GM21529 (cell line): ENCODE data around the gene GRIK3.

Source experiments
- ATAC-seq: cut with Tn5 transposase; IDR thresholded peaks from one replicate; pipeline ENCODE4 v1.9.1; 2021; ENCODE audit not compliant: unreplicated experiment

Gene GRIK3

DNA sequence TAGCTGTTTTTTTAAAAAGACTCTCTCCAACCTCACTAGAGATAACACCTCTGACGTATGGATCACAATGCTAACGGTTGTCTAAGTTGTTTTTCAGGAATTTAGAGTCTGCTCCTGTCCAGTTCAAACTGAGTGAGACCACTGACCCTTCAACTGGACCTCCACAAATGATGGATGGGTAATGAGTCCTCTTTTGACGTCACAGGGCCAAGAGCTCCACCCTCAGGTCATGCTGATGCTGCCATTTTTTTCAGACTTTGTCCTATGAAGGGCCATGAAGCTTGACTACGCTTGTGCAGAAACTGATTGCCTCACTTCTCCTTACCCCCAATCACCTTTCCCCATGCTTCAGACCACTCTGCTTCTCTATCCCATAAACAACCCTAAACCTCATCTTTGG lies 16.6 kb downstream of the GRIK3 start:
- ATAC-seq = no peak

DNA sequence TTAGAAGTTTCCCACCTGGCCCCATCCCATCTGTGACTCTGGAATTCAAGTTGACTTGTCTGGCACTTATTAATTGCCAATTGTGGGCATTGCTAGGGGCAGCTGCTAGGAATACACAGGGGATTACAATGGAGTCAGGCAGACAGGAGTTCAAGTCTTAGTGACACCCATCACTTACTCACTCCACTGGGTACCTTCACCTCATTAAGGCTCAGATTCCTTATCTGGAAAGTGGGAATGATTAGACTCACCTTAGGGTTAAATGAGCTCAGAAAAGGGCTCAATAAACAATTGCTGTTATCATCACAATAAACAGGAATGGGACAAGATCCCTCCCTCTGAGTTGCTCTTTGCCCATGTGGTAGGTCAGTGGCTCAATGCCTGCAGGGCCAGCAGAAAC lies 18.2 kb downstream of the GRIK3 start:
- no peak for ATAC-seq

DNA sequence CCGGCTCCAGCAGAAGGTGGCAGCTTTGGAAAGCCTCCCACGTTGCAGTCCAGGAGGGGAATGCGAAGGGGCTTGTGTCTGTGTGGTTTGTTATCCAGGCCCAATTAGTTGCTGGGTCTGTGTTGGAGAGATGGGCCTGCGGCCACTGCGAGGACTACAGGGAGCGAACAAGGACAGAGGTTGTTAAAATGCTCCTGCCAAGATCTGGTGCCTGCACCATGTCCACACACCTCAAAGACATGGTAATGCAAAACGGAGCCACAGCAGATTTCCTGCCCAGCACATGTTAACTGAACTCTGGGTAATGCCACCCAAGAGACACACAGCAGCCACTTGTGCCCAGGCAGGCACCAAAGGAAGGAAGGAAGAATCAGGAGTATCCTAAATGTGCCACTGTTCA lies 18.6 kb downstream of the GRIK3 start:
- no peak for ATAC-seq

DNA sequence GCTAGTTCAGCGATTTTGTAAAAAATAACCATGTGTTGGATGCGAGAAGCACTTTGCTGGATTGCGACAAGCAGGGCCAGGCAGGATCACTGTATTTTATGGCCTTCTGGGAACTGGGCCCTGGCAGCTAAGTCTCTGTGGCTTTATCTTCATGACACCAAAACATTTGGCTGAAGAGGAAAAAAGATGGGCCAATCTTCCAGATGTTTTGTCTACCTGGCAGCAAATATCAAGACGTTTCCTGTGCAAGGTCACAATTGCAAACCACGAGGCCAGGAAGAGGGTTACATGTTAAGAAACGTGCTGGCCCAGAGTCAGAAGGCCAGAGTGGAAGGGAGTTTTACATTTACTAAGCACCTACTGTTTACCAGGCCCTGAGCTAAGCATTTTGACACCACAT lies 22.1 kb downstream of the GRIK3 start:
- ATAC-seq = no peak

DNA sequence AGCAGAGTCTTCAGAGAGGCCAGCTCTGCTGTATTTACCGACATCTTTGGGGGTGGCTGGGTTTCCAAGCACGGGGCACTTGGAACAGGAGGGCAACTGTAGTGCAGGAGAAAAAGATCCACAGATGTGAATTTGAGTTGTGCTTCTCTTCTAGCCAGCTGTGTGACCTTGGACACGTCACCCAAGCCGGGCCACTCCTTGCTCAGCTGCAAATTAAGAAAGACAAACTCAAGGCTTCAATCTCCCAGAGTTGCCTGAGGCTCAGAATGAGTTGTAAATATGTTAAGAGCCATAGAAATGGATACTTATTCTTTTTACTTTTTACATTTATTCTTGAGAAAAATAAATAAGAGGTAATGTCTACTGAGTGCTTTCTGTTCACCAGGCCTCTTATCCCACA lies 24.3 kb downstream of the GRIK3 start:
- no peak for ATAC-seq

DNA sequence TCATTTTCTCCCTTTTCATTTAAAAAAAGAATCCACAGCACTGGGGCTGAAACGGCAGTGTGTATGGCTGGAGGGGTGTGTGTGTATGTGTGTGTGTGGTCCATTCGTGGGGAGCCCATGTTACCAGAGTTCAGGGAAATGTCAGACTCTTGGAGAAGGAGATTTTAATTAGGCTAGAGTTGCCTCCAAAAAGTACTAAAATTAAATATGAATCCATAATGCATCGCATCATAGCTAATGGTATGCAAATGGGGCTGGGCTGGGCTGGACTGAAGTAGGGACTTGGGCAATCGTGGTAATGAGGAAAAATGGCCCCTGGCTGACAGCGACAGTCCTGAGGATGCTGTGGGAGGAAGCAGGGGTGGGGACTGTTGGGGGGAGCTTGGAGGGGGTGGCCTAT lies 24.8 kb downstream of the GRIK3 start:
- no peak for ATAC-seq

DNA sequence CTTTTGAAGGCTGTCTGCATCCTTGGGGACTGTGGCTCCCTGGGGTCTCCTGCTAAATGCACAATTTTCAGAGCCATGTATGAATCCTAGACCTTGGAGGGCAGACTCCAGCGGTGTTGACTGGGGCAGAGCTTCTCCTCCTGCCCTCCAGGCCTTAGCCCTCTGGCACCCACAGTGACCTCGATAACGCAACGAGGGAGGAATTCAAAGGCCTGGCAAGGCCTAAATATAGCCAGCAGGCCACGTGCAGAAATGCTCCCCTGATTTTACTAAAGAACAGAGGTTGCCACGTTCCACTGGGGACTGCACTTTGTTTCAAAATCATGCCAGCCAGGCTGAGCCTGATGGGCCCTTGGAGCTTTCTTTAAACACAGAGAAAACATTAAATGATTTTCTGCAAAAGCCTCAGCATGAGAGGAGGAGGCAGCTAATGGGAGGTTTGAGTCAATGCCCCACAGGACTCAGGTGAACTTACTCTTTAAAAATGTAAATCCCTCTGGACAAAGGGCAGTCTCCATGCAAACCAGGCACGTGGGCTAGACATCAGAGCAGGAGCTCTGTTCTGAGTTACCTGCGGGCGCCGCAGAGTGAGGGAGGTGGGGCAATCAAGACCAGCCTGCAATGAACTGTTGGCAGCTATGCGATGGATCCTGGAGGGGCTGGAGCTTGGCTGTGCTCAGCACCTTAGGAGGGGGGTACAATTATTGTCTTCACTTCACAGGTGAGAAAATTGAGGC lies 28.0 kb downstream of the GRIK3 start:
- no peak for ATAC-seq

DNA sequence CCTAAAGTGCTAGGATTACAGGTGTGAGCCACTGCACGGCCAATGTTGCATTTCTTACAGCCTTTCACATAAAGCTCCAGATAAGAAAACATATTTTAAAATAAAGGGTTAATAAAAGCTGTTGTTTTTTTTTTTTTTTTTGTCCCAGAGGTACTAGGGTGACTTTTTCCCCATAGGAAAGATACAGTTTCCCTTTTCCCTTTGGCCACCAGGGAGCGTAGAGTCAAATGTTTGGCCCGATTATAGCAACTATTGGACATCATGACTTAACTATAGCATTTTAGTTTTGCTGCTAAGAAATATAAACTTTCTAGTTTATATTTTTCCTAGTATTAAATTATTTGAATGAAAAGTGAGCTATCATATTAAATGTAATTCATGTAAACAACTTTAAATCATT lies 31.4 kb downstream of the GRIK3 start:
- no peak for ATAC-seq

DNA sequence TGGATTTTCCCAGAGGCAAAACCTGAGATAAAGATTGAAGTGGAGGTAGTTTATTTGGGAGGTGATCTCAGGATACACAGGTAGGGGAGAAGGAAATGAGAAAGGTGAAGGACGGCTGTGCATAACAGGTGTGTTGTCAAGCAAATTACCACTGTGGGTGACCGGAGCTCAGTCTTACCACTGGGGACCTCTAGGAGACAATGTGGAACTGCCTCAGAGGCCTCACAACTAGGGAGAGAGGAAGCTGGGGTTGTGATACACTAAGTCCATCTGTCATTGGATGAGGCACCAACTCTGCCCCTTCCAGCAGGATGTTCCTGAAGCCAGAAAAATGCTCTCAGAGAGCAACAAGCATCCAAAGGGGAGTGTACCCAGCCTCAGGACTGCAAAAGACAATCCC lies 32.6 kb downstream of the GRIK3 start:
- ATAC-seq = no peak

DNA sequence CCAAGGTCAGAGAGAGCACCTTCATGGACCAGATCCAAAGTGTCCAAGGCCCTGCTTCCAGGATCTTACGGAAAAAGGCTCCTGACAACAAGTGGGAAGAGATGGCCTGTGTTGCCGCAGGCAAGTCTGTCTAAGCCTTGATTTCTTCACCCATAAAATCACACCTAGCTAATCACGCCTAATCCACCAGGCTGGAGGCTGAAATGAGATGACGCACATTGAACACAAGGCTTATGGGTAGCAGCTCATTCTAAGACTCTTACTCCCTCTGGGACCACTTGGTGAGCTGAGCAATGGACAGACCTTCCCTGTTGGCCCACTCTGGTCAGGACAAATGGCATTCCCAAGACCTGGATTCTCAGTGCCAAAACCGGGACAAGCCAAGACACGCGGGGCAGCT lies 38.2 kb downstream of the GRIK3 start:
- ATAC-seq = no peak

DNA sequence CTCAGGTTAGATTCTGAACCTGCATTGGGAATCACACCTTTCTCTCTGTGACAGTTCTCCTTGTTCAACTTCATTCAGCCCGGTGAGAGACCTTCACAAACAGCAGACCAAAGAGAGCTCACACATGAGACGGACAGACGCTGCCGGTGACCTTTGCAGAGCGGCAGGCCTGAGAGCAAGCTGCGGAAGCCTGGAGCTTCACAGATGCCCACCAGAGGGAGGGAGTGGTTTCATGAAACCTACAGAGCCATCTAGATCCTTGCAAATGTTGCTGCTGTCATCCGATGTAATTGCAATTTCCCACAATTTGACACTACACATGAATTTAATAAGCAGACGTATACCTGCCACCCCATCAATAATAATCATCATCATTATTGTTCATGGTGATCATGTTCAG lies 39.4 kb downstream of the GRIK3 start:
- ATAC-seq = no peak

DNA sequence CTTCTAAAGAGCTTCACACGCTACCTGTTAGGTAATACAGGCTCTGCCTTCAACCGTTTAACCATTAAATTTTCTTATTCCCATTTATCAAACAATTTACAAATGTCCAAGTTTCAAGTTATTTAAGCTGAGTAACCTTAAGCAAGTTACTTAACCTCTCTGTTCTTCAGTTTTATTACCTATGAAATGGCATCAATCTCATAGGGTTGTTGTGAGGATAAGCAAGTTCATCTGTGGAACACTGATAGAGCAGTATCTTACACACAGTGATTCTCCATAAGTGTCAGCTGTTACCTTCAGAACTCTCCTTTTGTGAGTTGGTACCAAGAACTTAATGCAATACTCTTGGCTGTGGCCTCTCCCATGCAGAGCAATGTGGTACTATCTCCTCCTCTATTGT lies 40.0 kb downstream of the GRIK3 start:
- ATAC-seq = no peak

DNA sequence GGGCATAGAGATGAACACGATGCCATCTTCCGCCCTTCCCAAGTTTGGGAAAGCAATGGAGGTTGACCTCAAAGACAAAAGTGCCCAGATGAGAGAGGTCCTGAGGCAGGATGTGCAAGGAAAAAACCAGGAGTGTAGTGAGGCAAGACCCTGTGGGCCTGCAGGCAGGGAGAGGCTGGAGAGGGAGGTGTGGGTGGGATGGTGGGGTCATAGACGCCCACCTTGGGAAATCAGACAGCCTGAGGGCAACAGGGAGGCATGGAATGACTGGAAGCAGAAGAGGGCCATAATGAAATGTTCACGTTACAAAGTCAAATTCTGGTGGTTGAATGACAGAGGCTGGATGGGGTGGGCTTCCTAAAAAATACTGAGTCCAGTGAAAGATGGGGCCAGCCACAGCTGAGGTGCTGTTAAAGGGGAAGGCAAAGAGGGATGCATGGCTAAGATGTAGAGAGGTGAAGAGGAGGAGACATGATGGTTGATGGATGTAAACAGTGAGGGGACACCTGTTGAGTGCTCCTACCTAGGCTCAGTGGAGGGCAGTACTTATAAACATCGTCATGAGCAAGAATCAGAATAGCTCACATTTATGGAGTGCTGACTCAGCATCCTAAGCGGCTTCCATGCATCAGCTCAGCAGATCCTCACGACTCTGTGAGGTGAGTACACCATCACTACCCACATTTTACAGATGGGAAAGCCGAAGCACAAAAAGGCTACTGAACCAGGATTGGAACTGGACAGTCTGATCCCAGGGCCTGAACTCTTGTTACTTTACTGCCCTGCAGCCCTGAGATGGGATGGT lies 42.0 kb downstream of the GRIK3 start:
- no peak for ATAC-seq

DNA sequence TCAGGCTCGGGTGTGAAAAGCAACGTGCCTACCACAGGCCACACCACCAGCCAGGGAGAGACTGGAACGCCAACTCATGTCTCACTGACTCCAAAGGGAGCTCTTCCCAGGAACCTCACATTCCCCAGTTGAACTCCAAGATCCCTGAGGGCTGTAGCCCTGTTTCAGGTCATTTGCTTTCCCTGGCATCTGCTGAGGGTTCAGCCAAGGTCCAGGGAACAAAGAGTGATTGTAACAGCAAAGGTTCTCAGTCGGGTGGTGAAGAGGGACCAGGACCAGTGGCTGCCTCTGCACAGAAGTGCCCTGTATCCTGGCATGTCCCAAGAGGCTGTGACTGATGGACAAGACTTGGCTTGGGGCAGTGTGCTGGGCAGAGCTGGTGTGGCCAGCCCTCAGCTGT lies 42.8 kb downstream of the GRIK3 start:
- no peak for ATAC-seq

DNA sequence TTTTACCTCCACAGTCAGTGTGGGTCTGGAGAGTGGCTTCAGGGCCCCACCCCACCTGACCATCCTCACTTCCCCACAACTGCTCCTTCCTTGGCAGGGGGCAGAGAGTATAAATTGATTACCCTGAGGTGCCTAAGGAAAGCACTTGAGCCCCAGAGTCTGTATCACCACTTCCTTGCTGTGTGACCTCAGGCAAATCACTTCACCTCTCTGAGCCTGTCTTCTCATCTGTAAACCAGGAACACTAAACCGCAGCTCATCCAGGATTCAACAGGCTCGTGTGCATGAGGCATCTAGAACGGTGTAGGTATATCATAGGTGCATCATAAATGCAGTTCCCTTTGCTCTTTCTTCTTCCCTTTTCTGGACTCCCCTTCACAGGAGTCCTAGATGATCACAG lies 43.4 kb downstream of the GRIK3 start:
- ATAC-seq = no peak

DNA sequence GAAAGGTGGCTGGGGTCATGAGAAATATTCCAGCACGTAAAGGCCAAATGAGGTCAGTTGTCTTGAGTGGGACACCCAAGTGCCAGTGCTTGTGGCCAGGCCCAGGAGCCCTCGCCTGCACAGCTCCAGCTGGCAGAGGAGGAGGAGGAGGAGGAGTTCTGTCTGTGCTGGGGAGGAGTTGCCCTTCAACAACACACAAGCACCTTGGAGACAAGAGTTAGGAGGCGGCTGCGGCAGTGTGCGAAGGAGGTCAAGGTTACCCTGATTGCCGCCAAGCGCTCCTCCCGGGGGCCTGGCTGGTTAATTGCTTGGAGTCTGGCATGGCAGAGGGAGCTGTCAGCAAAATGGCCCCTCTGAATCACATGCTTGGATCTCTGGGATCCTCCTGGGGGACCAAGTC lies 45.1 kb downstream of the GRIK3 start:
- no peak for ATAC-seq

DNA sequence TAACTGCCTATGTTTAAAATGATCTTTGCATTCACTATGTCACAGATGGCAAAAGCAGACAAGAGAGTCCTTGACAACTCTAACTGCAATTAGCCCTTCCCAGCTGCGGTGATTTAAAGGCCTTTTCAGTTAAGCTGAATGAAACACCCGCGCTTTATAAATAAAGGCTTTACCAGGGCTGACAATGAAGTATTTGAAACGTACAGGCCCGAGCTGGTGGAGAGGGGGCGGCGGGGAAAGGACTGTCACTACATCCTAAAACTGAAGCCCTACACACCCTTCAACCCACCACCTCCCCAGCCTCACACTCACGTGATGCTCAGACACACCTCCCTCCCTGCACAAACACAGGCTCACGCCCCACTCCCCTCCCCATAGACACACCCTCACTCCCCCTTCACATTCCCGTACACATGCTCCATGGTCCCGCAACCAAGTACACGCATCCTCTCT lies 45.5 kb downstream of the GRIK3 start:
- no peak for ATAC-seq

DNA sequence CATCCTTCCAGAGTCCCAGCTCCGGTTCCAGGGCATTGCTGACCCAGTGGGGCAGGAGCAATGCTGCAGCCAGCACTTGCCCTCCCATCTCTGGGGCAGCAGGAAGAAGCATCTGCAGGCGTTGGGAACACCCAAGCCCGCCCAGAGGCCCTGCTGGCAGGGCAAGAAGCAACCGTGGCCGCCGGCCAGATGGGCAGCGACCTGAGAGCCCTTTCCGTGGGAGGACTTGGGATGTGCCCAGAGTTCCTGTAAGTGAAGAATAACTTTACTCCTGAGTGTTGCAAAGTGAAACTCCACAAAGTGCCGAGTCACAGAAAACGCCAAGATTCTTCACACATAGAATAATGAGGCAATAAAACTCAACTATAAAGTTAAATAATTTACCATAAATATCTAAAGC lies 46.0 kb downstream of the GRIK3 start:
- ATAC-seq = no peak

DNA sequence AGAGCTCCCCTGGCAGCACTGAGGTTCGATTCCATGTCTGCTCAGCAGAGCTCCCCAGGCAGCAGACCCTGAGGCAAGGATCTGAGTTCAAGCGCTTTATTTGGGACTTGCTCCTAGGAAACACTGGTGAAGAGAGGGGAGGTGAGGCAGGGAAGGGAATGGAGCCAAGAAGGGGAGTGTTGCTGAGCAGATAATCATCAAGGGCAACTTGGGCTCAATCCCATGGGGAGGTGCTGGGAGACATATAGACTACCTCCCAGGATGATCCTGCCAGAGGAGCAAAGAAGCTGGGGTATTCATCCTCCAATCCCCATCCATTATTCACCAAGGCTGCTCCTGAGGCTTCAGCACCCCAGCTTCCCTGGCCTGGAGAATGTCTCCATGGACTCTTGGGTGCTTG lies 47.0 kb downstream of the GRIK3 start:
- no peak for ATAC-seq

DNA sequence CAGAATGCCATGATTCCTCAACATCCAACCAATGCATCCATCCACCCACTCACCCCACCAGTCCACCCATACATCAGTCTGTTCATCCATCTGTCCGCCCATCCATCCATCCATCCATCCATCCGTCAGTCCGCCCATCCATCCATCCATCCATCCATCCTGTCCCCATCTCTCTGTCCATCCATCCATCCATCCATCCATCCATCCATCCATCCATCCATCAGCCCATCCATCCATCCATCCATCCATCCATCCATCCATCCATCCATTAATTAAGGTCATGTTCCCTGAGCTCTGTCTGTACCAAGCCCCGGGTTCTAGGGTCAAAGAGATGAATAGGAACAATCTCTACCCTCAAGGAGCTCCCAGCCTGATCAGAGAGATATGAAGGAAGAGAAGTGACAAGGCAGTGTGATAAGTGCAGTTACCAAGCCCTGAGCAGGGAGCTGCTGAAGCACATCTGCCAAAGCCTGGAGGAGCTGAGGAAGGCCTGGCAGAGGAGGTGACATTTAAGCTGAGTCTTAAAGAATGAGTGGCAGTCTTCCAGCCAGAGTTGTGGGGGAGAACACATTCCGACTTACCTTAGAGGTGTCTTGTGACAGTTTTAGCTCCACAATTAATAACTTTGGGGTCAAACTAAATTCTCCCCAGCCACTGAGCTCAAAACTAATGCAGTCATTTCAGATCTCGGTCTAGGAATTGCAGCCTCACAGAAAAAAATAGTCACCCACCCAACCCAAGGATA lies 47.9 kb downstream of the GRIK3 start:
- ATAC-seq = no peak

DNA sequence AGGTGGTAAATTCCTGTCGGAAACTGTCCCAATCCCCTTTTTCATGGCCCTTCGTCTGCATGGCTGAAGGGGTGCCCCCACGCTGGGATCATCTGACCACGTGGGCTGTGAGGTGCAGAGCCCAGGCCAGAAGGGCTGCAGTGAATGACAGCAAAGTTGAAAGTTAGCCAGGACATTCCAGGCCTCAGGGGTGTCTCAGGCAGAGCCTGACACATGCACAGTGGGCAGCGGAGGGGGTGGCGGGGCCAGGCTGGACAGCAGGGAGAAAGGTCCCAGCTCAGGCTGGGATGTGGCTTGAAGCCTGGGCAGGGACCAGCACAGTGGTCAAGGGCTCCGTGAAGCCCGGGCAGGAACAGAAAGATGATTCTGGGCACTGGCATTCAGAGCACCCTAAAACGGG lies 49.6 kb downstream of the GRIK3 start:
- ATAC-seq = no peak

DNA sequence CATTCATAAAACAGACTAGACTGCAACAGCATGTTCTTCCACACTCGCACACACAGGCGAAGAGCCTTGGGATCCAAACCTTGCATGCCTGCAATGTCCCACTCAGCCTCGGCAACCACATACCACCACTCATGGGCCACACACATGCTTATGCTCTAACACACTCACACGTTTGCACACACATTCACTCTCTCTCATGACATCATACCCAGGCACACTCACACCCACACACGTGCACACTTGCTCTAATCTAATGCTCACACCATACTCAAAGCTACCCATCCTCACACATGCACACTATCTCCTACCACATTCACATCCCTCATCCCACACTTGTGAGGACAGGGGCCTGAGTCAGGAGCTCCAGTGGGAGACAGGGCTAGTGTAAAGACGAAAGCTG lies 50.3 kb downstream of the GRIK3 start:
- no peak for ATAC-seq
